Measurements from ENCODE around the gene CTSW.

Gene CTSW

GRCh38 chr11:65852508-65853245, 27.0 kb upstream of the CTSW start:
- DNase-seq (ENCODE audit: insufficient read length, low spot score) (no peak), FAIRE-seq (no peak)

GRCh38 chr11:65853246-65853979, 26.2 kb upstream of the CTSW start:
- TF ChIP-seq CTCF (IDR thresholded peaks at IDR 0.05; ENCODE audit: insufficient read depth, missing control alignments): no peak
- no peak for FAIRE-seq
- DNase-seq (ENCODE audit: insufficient read length, low spot score): no peak

More at GRCh38 chr11:65852508-65853245, 27.0 kb upstream of the CTSW start:
- no peak for TF ChIP-seq CTCF (IDR thresholded peaks at IDR 0.05; ENCODE audit: insufficient read depth, missing control alignments)

GRCh38 chr11:65854161-65854592, 25.5 kb upstream of the CTSW start:
- no peak for TF ChIP-seq CTCF (IDR thresholded peaks at IDR 0.05; ENCODE audit: insufficient read depth, missing control alignments)
- no peak for DNase-seq (ENCODE audit: insufficient read length, low spot score)
- FAIRE-seq: no peak

- no peak for FAIRE-seq
- TF ChIP-seq CTCF (IDR thresholded peaks at IDR 0.05; ENCODE audit: insufficient read depth, missing control alignments): no peak
- DNase-seq (ENCODE audit: insufficient read length, low spot score): no peak
Measured at GRCh38 chr11:65854852-65855837, 24.5 kb upstream of the CTSW start.

GRCh38 chr11:65855927-65856363, 23.7 kb upstream of the CTSW start:
- no peak for TF ChIP-seq CTCF (IDR thresholded peaks at IDR 0.05; ENCODE audit: insufficient read depth, missing control alignments)
- FAIRE-seq (no peak), DNase-seq (ENCODE audit: insufficient read length, low spot score) (no peak)

- TF ChIP-seq CTCF (IDR thresholded peaks at IDR 0.05; ENCODE audit: insufficient read depth, missing control alignments): no peak
- peak; percentile 31 for DNase-seq (ENCODE audit: insufficient read length, low spot score)
- FAIRE-seq: no peak
Measured at GRCh38 chr11:65856689-65857499, 22.7 kb upstream of the CTSW start.

Data from D721Med (cell line).